ENCODE results near the gene FMO5.
"Not testable (repeated sequence)": the region's sequence is repeated elsewhere in the genome, so short reads cannot be mapped to it uniquely, and the experiment has no call there.

Gene FMO5

GRCh38 chr1:147204080-147204479 is 21.1 kb downstream of the FMO5 start:
- DNase-seq, result no peak

GRCh38 chr1:147202576-147202975 is 22.6 kb downstream of the FMO5 start:
- no peak for DNase-seq

- DNase-seq, result no peak
Observed at GRCh38 chr1:147201786-147202185, 23.4 kb downstream of the FMO5 start.

GRCh38 chr1:147201276-147201675 is 23.9 kb downstream of the FMO5 start:
- no peak for DNase-seq

- DNase-seq, result not testable (repeated sequence)
Observed at GRCh38 chr1:147197324-147197723, 27.8 kb downstream of the FMO5 start.

GRCh38 chr1:147189514-147189913 is 35.6 kb downstream of the FMO5 start:
- DNase-seq, result no peak

GRCh38 chr1:147185432-147185831 is 39.7 kb downstream of the FMO5 start:
- DNase-seq, result no peak

- no peak for DNase-seq
Observed at GRCh38 chr1:147177611-147178380, 47.3 kb downstream of the FMO5 start.

GRCh38 chr1:147172168-147173016 is 52.7 kb downstream of the FMO5 start, which contains the start of gene PRKAB2:
Gene PRKAB2 (minus strand): TSS chr1:147172470. CDS start chr1:147172144, 326 bp downstream.
- peak; percentile 98 to 99 for DNase-seq

GRCh38 chr1:147171399-147172167 is 53.6 kb downstream of the FMO5 start:
- DNase-seq, result peak in 1 of 2 experiments; percentile 27

GRCh38 chr1:147169840-147170674 is 55.1 kb downstream of the FMO5 start:
- DNase-seq, result no peak

GRCh38 chr1:147169171-147169570 is 56.0 kb downstream of the FMO5 start:
- no peak for DNase-seq

- peak in 1 of 2 experiments; percentile 37 for DNase-seq
Observed at GRCh38 chr1:147168626-147169058, 56.5 kb downstream of the FMO5 start.

GRCh38 chr1:147167365-147167764 is 57.8 kb downstream of the FMO5 start:
- DNase-seq, result no peak

GRCh38 chr1:147163019-147163418 is 62.1 kb downstream of the FMO5 start:
- DNase-seq, result no peak

- DNase-seq, result no peak
Observed at GRCh38 chr1:147162093-147162492, 63.0 kb downstream of the FMO5 start.

- DNase-seq, result not testable (repeated sequence)
Observed at GRCh38 chr1:147157116-147157515, 68.0 kb downstream of the FMO5 start.

GRCh38 chr1:147156642-147157041 is 68.5 kb downstream of the FMO5 start:
- DNase-seq, result no peak

GRCh38 chr1:147152772-147153171 is 72.4 kb downstream of the FMO5 start:
- DNase-seq, result no peak

- no peak for DNase-seq
Observed at GRCh38 chr1:147151244-147151643, 73.9 kb downstream of the FMO5 start.

GRCh38 chr1:147142886-147143285 is 82.3 kb downstream of the FMO5 start:
- no peak for DNase-seq

Measured in SHP77 (cell line).